Stimulated activated CD8-positive, alpha-beta memory T cell treated with anti-CD3 and anti-CD28 coated beads, Interleukin-12 subunit alpha, Interleukin-12 subunit beta, amount 100 ng/mL, for 24 hours (primary cell): ENCODE measurements around the gene PLA2G4E.

Experiments used
- DNase-seq: peaks from one replicate; pipeline ENCODE4 v3.0.0-alpha.2; 2020; ENCODE audit errors: extremely low read depth

The PLA2G4E gene

GRCh38 chr15:41936155-41936554, 84.7 kb downstream of the PLA2G4E start:
- no peak for DNase-seq

GRCh38 chr15:41935566-41936020, 85.2 kb downstream of the PLA2G4E start:
- DNase-seq: no peak

- DNase-seq: peak; percentile 25
These were observed 86.0 kb downstream of the PLA2G4E start for GRCh38 chr15:41934843-41935242.

GRCh38 chr15:41933771-41934170, 87.1 kb downstream of the PLA2G4E start:
- DNase-seq: no peak

- no peak for DNase-seq
These were observed 87.5 kb downstream of the PLA2G4E start for GRCh38 chr15:41933326-41933725.

GRCh38 chr15:41932511-41933289, 88.1 kb downstream of the PLA2G4E start:
- no peak for DNase-seq

DNA sequence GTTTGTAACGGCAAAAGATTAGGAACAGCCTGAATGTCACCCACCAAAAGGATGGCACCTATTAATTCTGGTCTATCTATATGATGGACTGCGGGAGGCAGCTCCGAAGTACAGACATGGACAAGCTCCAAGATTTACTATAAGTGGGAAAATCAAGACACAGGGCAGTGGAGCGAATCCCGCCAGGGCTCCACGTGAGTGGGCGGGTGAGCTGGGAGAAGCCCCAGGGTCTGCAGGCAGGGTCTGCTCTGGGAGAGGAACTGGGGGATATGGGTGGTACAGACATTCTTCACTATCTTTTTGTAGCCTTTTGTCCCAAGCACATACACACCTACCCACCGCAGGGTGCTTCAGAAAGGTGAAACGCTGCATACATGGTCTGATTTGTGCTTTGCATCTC, 88.7 kb downstream of the PLA2G4E start:
- no peak for DNase-seq
